RWPE1 (cell line): Measurements from ENCODE around the gene PALLD.

Experiments
- CTCF ChIA-PET: fragments of 350-600 bp; sonication (Branson Sonifier 250); formaldehyde crosslinking; extraction: SDS; loops from one replicate; lab custom pipeline; 2021; lab: Yijun Ruan, JAX
- POLR2A ChIA-PET: fragments of 400-600 bp; formaldehyde crosslinking; extraction: SDS; loops from one replicate; lab custom pipeline; 2020; ENCODE audit warnings: antibody characterized with exemption; ENCODE audit not compliant: low non-redundant PET; lab: Yijun Ruan, JAX
- DNase-seq: peaks from one replicate; pipeline ENCODE4 v3.0.0; 2012; ENCODE audit warnings: low spot score
- H3K27ac ChIP-seq: fragments of 450-650 bp; 2 replicates; pipeline ENCODE4 v1.5.1; 2017
- TF ChIP-seq, protein P1 (sequence below): fragments of 450-650 bp; conservative IDR thresholded peaks from 2 replicates; pipeline ENCODE4 v1.5.1; 2017; ENCODE audit warnings: low read depth, mild to moderate bottlenecking

PALLD gene

DNA sequence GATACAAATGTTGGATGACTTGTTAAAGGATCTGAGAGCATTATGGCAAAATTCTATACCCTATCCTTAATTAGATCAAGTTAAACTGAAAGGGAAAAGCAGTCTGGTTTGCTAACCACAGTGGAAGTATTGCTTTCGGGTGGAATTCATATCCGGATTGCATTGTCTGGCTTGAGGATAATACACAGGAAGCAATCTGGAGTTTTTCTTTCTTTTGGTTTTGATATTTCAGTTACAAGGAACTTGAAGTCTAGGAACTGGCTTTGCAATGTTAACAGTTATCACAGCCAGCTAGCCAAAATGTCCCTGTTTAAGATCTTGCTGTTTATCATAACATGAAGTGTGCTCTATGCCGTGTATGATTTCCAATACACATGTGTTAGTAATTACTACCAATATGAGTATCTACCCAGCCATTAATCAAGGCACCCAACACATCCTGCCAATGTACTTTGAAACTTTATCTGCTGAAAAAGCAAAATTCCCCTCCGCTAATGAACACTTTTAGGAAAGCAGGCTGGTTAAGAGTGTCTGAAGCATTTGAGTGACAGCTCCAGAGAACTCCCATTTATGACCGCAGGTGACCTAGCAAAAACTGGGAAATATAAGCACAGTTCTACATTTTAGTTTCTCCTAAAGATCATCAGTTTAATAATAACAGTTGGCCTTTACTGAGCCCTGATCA, 146.4 kb downstream of the PALLD start:
- H3K27ac ChIP-seq = no peak overlapping the region
- TF ChIP-seq, protein P1, sequence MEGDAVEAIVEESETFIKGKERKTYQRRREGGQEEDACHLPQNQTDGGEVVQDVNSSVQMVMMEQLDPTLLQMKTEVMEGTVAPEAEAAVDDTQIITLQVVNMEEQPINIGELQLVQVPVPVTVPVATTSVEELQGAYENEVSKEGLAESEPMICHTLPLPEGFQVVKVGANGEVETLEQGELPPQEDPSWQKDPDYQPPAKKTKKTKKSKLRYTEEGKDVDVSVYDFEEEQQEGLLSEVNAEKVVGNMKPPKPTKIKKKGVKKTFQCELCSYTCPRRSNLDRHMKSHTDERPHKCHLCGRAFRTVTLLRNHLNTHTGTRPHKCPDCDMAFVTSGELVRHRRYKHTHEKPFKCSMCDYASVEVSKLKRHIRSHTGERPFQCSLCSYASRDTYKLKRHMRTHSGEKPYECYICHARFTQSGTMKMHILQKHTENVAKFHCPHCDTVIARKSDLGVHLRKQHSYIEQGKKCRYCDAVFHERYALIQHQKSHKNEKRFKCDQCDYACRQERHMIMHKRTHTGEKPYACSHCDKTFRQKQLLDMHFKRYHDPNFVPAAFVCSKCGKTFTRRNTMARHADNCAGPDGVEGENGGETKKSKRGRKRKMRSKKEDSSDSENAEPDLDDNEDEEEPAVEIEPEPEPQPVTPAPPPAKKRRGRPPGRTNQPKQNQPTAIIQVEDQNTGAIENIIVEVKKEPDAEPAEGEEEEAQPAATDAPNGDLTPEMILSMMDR = no peak
- CTCF ChIA-PET = no interaction called here
- POLR2A ChIA-PET = no interaction called here
- DNase-seq = no peak

DNA sequence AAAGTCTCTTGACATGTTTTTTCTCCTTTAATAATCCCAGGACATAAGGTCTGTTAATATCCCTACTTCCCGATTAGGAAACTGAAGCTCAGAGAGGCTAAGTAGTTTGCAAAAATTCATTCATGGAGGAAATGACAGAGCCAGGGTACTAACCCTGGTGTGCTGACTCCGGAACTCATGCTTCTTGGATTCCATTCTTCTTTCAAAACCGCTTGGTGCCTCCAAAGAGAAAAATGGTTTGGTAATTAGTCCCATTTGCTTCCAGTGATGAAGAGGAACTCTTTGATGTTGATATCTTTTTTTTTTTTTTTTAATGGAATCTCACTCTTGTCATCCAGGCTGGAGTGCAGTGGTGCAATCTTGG, 146.9 kb downstream of the PALLD start:
- no peak overlapping the region for H3K27ac ChIP-seq
- no peak for DNase-seq
- CTCF ChIA-PET = no interaction called here
- TF ChIP-seq, protein P1 = no peak
- POLR2A ChIA-PET = no interaction called here

DNA sequence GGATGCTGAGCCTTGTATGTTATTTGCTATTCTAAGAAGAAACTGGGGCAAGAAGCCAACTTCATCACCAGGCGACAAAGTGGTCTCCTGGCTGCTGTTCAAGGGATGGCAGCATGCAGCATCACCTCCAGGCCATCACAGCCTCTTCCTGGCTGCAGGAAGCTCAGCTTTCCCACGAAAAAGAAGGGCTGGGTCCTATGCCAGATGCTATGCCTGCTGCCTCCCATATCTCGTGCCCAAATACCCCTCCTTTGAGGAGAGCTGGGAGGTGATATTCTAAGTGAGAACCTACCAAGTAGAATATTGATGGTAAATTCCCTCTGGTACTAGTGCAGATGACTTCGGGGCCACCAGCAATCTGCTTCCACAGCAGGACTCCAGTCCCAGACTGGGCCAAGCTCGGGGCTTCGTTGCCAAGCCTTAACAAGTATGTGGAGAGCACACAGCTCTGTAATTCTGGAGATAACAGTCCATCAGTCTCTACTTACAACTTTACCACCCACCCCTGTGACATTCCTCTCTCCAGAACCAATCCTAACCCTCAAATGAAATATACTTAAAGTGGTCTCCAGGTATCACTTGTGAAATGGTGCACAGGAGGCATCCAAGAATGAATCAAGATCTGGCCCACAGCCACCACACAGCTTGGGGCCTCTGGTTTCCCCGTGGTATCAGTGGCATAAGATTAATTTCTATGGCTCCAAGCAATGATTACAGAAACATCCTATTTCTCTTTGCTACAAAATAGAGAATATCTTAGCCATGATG, 149.3 kb downstream of the PALLD start:
- POLR2A ChIA-PET = no interaction called here
- H3K27ac ChIP-seq = no peak overlapping the region
- no peak for DNase-seq
- TF ChIP-seq, protein P1 = no peak
- CTCF ChIA-PET = interaction anchor here (0.7 kb wide), 1 partner anchor 26 kb away, joined by 3 read pairs; no protein-coding TSS in a partner anchor

DNA sequence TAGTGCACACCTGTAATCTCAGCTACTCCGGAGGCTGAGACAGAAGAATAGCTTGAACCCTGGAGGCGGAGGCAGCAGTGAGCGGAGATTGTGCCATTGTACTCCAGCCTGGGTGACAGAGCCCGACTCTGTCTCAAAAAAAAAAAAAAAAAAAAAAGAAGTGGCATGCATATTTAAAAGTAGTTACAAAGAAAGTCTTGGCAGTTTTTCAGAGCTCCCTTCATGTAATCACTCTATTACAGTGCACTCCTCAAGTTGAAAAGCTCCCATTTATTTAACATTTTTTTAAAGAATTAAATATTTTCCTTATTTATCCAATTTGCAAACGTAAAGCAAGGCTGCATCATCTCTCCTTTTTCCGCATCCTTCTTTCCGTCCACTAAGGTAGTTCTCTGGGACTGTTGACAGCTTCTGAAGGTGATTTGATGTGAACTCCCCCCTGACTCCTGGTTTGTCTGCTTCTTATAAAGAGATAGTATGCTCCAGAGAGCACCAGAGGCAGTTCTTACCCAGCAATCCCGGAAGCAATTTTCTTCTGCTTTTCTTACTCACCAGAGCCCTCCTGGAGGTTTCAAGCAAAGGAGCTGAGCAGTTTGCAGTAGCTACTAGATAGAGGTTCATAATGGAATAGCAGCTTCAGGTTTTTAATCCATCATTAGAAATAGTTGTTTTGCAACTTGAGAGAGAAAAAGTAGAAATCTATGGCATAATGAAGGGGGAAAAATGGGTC, 151.0 kb downstream of the PALLD start:
- ChIA-PET CTCF (interaction anchor here (0.8 to 1.0 kb wide), 2 partner anchors 16 to 60 kb away, joined by 3 read pairs; no protein-coding TSS in a partner anchor), POLR2A (no interaction called here)
- TF ChIP-seq, protein P1 = no peak
- DNase-seq = no peak
- H3K27ac ChIP-seq = no peak overlapping the region

DNA sequence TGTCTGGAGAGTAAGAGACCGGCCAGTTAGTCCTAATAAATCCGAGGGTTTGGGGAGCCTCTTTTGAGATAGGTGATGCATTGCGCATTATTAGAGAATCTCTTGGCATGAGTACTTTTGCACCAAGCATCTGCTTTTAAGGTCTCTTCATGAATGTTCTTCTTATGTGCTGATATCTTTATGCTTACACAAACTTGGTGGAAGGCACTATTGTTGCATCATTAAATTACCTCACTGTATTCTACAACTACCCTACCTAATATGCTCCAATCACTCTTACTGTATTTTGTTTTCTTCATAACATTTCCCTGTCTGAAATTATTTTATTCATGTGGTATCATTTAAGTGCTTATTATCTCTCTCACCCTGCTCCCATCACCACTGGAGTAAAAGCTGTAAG, 151.6 kb downstream of the PALLD start:
- ChIA-PET POLR2A (no interaction called here), CTCF (interaction anchor here (1.0 kb wide), 1 partner anchor 61 kb away, joined by 3 read pairs; no protein-coding TSS in a partner anchor)
- TF ChIP-seq, protein P1 = no peak
- H3K27ac ChIP-seq = no peak overlapping the region
- DNase-seq = no peak

DNA sequence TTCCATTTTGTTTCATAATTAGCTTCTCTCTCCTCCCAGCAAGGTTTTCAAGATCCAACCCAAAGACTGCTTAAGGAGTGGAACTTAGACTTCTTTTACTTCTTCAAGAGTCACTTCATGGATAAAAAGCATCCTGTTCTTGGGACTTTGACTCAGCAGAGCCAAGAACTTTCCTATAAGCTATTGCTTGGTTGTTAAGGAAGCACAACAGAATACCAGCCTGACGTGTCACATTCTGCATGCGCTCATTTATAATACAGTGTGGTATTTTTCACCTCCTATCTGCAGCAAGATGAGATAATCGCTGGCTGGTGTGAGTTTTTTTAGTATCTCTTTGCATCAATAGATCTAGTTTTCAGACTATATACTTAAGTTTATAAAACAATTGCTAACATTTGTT, 152.1 kb downstream of the PALLD start:
- POLR2A ChIA-PET = no interaction called here
- TF ChIP-seq, protein P1 = no peak

More for the DNA sequence above, 152.1 kb downstream of the PALLD start:
- CTCF ChIA-PET = no interaction called here
- DNase-seq = peak; percentile 14
- no peak overlapping the region for H3K27ac ChIP-seq
